Adipocyte (in vitro differentiated cells): ENCODE data around the gene SSTR3.

ENCODE experiments used
- DNase-seq: peaks from one replicate; pipeline ENCODE4 v3.0.0-alpha.2; 2015; ENCODE audit warnings: low read depth
- H3K27me3 ChIP-seq: replicated peaks from 2 replicates; pipeline ENCODE4 v1.7.0; 2013; ENCODE audit warnings: mild to moderate bottlenecking, low read length, moderate library complexity; ENCODE audit not compliant: control insufficient read depth, insufficient read depth
- H3K36me3 ChIP-seq: 2 replicates; pipeline ENCODE4 v1.7.0; 2013; ENCODE audit warnings: low read length, mild to moderate bottlenecking, moderate library complexity; ENCODE audit not compliant: control insufficient read depth, insufficient read depth, severe bottlenecking
- H3K4me1 ChIP-seq: 2 replicates; pipeline ENCODE4 v1.7.0; 2013; ENCODE audit warnings: mild to moderate bottlenecking, low read length, moderate library complexity; ENCODE audit not compliant: control insufficient read depth, insufficient read depth
- H3K4me3 ChIP-seq: 2 replicates; pipeline ENCODE4 v1.7.0; 2013; ENCODE audit warnings: mild to moderate bottlenecking, low read length, moderate library complexity
- H3K9ac ChIP-seq: 2 replicates; pipeline ENCODE4 v1.7.0; 2013; ENCODE audit warnings: mild to moderate bottlenecking, low read length, moderate library complexity
- H3K9me3 ChIP-seq: 2 replicates; pipeline ENCODE4 v1.7.0; 2013; ENCODE audit warnings: mild to moderate bottlenecking, low read length, moderate library complexity; ENCODE audit not compliant: control insufficient read depth

SSTR3 gene

DNA sequence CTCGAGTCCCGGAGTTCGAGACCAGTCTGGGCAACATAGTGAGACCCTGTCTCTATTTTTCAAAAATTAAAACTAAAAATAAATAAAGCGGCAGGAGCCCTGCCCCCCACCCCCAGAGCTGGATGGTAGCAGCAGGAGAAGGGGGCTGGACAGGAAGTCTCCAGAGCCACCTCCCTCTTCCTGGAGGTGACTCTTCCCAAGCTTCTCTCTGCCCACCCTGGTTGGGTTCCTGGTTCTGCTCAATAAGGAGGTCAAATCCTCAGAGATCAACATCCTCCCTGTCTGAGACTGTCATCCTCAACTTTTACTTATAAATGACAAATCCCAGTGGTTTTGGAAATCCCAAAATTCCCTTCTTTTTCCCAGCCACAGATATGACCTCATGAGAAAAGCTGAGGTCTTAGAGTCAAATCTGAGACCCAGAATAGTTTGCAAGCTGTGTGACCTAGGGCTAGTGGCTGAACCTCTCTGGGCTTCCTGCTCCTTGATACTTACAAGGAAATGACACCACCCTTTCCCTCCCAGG, 25.2 kb downstream of the SSTR3 start:
- peak overlapping the region; percentile 78 for H3K4me3 ChIP-seq
- H3K9me3 ChIP-seq: no peaks in the 10 kb centered on the region
- H3K36me3 ChIP-seq: no peaks in the 10 kb centered on the region
- peaks cover 29% of the 10 kb centered on the region for H3K4me1 ChIP-seq
- no peak for DNase-seq
- H3K27me3 ChIP-seq: no peaks in the 10 kb centered on the region
- H3K9ac ChIP-seq: peak overlapping the region; percentile 84

DNA sequence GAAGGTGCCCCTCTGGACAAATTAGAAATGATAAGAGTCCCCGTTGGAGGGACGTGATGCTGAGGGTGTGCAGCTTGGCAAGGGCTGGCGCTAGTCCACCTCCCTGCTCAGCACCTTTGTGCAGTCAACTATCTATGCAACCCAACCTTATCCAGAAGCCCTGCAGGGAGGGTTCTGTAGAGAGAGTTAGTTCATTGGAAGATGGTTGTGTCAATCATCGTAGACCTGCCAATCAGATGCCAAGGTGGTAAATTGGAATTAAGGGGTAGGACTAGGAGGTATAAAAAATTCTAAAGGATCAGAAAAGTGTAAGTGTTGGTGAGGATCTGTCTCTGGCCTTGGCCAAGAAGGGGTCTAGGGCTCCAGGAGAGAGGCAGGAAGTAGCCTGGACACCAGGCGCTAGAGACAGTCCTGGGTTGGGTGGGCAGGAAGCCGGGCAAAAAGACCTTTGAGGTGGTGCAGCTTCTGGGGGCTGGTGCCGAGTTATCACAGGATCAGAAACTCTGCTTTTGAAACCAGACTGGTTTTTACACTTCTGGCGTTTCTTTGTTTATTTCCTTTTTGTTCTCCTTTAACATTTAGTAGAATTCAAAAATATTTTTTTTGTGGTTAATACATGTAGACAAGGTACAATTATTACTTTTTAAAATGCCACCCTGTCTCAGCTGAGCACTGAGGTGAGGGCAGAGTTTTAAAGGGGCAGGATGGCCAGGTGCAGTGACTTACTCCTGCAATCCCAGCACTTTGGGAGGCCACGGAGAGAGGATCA, 25.9 kb downstream of the SSTR3 start:
- H3K4me3 ChIP-seq: no peak overlapping the region
- H3K9me3 ChIP-seq: no peaks in the 10 kb centered on the region
- peaks cover 29% of the 10 kb centered on the region for H3K4me1 ChIP-seq
- H3K9ac ChIP-seq: no peak overlapping the region
- H3K36me3 ChIP-seq: no peaks in the 10 kb centered on the region
- DNase-seq: peak; percentile 64
- no peaks in the 10 kb centered on the region for H3K27me3 ChIP-seq

DNA sequence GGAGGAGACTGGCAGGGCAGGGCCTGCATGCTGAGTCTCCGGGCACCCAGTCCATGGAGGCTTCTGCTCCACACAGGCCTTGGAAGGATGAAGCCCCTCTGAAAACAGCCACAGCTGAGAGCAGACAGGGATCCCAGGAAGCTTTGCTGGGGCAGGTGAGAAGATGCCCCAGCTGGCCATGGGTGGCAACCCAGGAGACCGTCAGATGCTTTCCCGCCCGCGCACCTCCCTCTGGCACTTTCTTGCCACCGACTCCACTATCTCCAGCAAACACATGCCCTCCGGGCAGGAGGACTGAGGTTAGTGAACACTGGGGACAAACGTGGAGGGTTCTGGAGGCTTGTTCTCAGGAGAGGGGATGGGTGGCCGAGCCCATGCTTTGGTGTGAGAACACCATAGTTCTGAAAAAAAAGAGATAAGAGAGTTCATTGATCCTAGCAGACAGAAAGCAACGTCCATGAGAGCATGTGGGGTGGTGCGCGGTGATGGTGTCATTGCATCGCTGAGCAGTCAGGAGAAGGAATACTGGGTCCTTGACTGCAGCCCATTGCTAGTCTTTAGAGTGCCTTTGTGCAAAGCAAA, 26.5 kb downstream of the SSTR3 start:
- no peak for DNase-seq
- H3K36me3 ChIP-seq: no peaks in the 10 kb centered on the region

DNA sequence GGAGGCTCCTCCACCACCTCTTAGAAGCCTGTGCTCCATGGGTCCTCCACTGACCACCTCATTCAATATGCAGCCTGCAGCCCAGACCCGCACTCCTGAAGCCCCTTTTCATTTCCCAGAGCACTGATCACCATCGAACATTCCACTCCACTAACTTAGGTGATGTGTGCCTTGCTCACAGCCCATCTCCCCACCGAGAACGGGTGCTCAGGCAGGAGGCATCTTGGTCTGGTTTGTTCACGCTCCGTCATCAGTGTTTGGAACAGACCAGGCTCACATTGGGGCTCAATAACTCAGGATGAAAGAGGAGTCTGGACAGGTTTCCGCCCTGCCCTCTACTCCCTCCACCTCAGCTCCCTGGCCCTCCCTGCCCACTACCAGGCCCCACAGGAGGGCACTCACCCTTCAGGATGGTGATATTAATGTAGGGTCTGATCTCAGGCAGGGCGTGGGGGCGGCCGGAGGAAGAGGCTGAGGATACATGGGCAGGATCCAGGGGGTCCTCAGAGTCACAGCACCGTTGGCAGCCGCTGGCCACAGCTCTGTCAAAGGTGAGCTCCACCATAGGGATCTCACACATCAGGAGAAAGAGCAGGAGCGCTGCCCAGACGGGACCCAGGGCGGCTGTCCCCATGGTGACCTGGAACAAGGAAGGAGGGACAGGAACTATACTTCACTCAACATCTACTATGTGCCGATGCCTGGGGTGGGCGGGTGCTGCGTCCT, 27.3 kb downstream of the SSTR3 start:
- no peaks in the 10 kb centered on the region for H3K9me3 ChIP-seq
- H3K36me3 ChIP-seq: no peaks in the 10 kb centered on the region
- no peak overlapping the region for H3K4me3 ChIP-seq
- H3K4me1 ChIP-seq: peaks cover 29% of the 10 kb centered on the region
- no peak overlapping the region for H3K9ac ChIP-seq
- H3K27me3 ChIP-seq: no peaks in the 10 kb centered on the region
- DNase-seq: no peak

More for the DNA sequence above, 26.5 kb downstream of the SSTR3 start:
- Histone ChIP-seq H3K27me3 (no peaks in the 10 kb centered on the region), H3K9ac (no peak overlapping the region), H3K9me3 (no peaks in the 10 kb centered on the region), H3K4me1 (peaks cover 29% of the 10 kb centered on the region), H3K4me3 (no peak overlapping the region)

DNA sequence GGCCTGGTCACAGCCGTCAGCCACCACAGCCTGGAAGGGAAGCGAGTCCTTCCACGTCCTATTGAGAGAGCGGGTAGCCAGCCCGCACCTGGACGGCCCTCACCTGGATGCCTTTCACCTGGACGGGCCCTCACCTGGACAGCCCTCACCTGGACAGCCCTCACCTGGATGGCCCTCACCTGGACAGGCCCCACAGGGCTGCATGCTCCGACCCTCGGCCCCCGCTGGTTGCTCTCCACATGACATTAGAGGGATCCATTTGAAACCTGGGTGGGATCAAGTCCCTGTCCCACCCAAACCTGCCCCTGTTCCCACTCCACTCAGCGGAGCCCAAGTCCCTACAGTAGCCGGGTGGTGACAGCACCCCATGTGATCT, 27.9 kb downstream of the SSTR3 start:
- Histone ChIP-seq H3K36me3 (no peaks in the 10 kb centered on the region), H3K9ac (no peak overlapping the region), H3K4me3 (no peak overlapping the region), H3K9me3 (no peaks in the 10 kb centered on the region), H3K4me1 (peaks cover 26% of the 10 kb centered on the region), H3K27me3 (no peaks in the 10 kb centered on the region)
- no peak for DNase-seq

DNA sequence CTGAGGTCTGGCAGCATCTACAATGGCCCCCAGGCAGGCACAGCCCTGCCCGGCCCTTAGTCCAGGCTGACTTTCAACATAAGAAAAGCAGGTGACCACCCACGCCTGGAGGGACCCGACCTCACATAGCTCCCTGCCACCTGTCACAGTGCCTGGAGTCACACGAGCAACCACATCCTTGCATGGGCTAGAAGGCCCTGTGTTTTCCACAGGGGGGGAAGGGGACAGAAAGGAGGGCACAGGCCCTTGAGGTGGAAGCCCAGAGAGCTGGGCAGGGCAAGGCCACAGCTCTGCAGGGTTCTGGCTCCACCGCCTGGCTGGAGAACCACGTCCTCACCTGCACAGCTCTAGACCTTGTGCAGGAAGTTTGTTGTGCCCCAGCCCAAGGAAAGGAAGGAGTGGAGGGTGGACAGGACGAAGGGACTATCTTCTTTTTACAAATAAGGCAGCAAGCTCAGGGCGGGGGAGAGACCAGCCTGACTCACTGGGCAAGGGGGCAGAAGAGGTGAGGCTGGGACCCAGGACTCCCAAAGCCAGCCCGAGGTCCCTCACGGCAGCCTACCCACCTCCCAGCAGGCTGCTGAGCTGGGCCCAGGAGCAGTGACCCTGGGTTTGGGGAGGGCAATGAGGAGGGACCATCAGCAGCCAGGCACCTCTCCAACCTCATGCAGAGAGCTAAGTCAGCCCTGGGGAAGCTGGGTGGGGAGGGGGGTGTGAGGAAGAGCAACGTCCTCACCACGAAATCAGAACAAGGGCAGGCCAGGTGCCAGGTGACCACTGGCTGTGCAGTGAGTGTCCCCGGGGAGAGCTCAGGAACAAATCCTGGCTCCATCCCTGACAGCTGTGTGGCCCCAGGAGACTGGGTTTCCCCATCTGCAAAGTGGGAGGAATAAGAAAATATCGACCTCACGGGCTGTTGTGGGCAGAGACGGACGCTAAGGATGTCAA, 28.6 kb downstream of the SSTR3 start:
- peaks cover 24% of the 10 kb centered on the region for H3K4me1 ChIP-seq
- no peak for DNase-seq

DNA sequence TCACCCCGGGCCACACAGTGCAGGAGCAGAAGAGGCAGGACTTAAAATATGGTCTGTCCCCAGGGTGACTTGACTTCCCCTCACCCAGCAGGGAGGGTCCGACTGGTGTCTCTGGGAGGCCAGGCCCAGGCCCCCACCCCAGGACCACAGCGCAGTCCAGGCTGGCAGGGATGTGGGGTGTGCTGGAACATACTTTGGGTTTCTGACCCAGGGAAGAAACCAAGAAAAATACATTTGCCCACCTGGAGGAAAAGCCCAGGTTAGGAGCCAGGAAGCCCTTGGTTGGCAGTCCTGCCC, 29.4 kb downstream of the SSTR3 start:
- no peaks in the 10 kb centered on the region for H3K36me3 ChIP-seq
- H3K9ac ChIP-seq: no peak overlapping the region
- no peaks in the 10 kb centered on the region for H3K27me3 ChIP-seq
- no peak overlapping the region for H3K4me3 ChIP-seq
- no peak for DNase-seq
- H3K9me3 ChIP-seq: no peaks in the 10 kb centered on the region
- H3K4me1 ChIP-seq: peaks cover 24% of the 10 kb centered on the region

More for the DNA sequence above, 28.6 kb downstream of the SSTR3 start:
- no peak overlapping the region for H3K4me3 ChIP-seq
- H3K36me3 ChIP-seq: no peaks in the 10 kb centered on the region
- H3K27me3 ChIP-seq: no peaks in the 10 kb centered on the region
- H3K9me3 ChIP-seq: no peaks in the 10 kb centered on the region
- H3K9ac ChIP-seq: no peak overlapping the region

DNA sequence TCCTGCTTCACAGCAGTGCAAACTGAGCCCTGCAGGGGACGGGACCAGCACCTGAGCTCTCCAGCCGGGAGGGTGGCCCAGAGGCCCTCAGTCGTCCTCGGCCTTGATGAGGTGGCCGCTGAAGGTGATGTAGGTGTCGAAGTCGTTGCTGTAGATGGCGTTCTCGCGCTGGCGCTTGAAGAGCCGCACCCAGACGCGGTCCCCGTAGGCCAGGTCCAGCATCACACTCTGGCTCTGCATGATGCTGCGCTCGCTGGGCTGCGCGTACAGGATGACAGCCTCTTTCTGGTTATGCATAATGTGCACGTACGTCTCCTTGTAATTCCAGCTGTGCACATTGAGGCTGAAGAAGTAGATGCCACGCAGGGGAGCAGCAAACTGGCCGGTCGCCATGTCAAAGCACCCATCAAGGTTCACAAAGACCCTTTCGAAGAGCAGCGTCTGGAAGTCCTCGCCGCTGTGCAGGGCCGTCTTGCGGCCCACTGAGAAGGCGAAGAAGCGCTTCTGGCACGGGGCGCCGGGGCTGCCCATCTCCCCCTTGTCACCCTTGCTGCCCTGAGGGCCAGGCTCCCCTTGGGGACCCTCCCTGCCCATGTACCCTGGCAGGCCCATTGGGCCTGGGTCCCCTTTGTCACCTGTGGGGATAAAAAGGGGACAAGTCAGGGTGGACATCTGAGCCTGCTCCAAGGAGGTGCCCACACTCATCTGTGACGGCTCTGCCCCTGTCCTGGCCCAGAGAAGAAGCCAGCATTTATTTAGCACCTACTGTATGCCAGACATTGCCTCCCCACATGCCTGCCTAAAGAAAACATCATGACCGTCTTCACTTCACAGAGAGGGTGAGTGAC, 30.0 kb downstream of the SSTR3 start:
- Histone ChIP-seq H3K36me3 (no peaks in the 10 kb centered on the region), H3K27me3 (no peaks in the 10 kb centered on the region), H3K9me3 (no peaks in the 10 kb centered on the region), H3K4me1 (peaks cover 24% of the 10 kb centered on the region), H3K4me3 (no peak overlapping the region), H3K9ac (no peak overlapping the region)
- DNase-seq: no peak

DNA sequence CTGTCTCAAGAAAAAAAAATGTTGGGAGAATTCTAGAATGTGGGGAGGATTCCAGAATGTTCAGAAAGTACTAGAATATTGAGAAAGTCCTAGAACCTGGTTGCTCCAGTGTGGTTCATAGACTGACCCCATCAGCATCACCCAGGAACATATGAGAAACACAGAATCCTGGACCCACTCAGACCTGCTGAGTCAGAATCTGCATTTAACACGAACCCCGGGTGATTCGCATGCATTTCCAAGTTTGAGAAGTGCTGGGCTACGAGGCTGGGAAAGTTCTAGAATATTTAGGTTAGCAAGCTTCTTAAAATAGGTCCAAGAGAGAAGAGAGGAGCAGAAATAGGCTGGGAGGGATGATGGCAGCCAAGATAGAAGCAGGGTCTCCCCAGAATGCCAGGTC, 30.6 kb downstream of the SSTR3 start:
- Histone ChIP-seq H3K4me1 (peaks cover 25% of the 10 kb centered on the region), H3K27me3 (no peaks in the 10 kb centered on the region), H3K9me3 (no peaks in the 10 kb centered on the region), H3K9ac (no peak overlapping the region), H3K4me3 (no peak overlapping the region), H3K36me3 (no peaks in the 10 kb centered on the region)
- DNase-seq: no peak

DNA sequence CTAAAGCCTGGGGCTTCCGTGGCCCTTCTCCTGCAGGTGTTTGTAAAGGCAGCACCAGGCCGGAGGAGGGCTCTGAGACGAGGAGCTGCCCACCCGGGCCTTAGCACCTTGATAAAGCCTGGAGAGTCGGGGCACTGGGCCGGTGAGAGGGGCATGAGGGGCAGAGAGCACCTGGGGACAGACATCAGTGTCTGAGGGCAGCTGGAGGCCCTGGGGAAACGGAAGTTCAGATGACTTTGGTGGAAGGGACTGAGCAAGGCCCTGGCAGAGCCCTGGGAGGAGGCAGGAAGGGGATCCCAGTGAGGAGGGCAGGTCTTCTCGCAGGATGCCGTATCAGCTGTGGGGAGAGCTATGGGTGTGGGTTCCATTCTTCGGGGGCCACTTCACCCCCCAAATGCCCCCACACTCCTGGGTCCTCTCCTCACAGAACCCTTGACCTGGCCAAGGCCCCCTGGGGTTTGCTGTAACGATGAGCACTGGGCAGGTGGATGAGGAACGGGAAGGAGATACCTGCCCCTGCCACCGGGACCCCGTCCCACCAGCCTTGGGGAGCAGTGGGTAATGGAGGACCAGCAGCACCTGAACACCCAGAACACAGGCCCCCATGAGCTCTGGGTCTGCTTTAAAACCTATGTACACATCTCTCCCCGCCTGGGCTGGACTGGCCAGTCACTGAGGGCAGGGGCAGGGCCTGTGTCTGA, 31.6 kb downstream of the SSTR3 start:
- Histone ChIP-seq H3K27me3 (no peaks in the 10 kb centered on the region), H3K9me3 (no peaks in the 10 kb centered on the region), H3K4me1 (peaks cover 35% of the 10 kb centered on the region), H3K36me3 (no peaks in the 10 kb centered on the region), H3K4me3 (no peak overlapping the region), H3K9ac (no peak overlapping the region)
- no peak for DNase-seq
